ENCODE results near the gene ALG11.

DNA sequence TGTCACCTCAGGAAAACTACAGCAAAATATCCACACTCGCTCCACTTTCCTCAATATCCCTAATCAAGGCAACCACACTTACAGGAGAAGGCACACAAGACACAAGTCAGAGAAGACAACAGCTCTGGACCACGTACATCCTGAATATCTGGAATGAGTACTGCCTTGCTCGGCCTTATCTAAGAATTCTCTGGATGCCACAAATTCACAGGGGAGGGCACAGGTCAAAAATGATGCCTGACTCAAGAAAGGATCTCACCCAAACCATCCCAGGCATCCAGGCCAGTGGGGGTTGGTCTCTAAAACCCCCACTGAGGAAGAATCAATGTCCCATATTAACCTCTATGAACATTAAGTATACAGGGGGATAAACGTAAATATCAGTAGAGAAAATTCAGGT lies 30.8 kb upstream of the ALG11 start:
- TF ChIP-seq, protein P1, sequence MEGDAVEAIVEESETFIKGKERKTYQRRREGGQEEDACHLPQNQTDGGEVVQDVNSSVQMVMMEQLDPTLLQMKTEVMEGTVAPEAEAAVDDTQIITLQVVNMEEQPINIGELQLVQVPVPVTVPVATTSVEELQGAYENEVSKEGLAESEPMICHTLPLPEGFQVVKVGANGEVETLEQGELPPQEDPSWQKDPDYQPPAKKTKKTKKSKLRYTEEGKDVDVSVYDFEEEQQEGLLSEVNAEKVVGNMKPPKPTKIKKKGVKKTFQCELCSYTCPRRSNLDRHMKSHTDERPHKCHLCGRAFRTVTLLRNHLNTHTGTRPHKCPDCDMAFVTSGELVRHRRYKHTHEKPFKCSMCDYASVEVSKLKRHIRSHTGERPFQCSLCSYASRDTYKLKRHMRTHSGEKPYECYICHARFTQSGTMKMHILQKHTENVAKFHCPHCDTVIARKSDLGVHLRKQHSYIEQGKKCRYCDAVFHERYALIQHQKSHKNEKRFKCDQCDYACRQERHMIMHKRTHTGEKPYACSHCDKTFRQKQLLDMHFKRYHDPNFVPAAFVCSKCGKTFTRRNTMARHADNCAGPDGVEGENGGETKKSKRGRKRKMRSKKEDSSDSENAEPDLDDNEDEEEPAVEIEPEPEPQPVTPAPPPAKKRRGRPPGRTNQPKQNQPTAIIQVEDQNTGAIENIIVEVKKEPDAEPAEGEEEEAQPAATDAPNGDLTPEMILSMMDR (IDR thresholded peaks at IDR 0.05), result no peak
- no peak for TF ChIP-seq POLR2A (IDR thresholded peaks at IDR 0.05)
- no peak for TF ChIP-seq POLR2AphosphoS5 (IDR thresholded peaks at IDR 0.05)

Data from suprapubic skin (tissue), 4 donors.